Breast epithelium (tissue), 4 donors: ENCODE data around the gene ATXN10. TPM values are rescaled to one million over a fixed set of nuclear protein-coding genes. Genes with fewer than 3 reads are reported as not detected.
"Not testable (repeated sequence)": the region's sequence is repeated elsewhere in the genome, so short reads cannot be mapped to it uniquely, and the experiment has no call there.

Source experiments
- DNase-seq, 2 donors: peaks; one replicate each; pipeline ENCODE4 v3.0.0-alpha.2; 2019; ENCODE audit warnings: low spot score in 2 of 2
- H3K27ac ChIP-seq, 2 donors: fragments of 200-600 bp; sonication (generic) in 1 of 2; one replicate each; pipeline ENCODE4 v1.5.1; 2016 to 2019; ENCODE audit warnings: mild to moderate bottlenecking in 1 of 2
- H3K27me3 ChIP-seq, 2 donors: fragments of 200-600 bp; sonication (generic) in 1 of 2; one replicate each; pipeline versions ENCODE4 v1.5.1 to v1.6.0; 2017 to 2019; ENCODE audit warnings: control low read depth in 1 of 2, mild to moderate bottlenecking in 1 of 2
- H3K36me3 ChIP-seq: fragments of 200-600 bp; one replicate; pipeline ENCODE4 v1.5.1; 2019
- H3K4me1 ChIP-seq, 2 donors: fragments of 200-600 bp; sonication (generic); one replicate each; pipeline ENCODE4 v1.5.1; 2016 to 2019; ENCODE audit warnings: control low read depth in 1 of 2
- H3K4me3 ChIP-seq, 3 donors: fragments of 200-600 bp; sonication (generic); 1 replicate in 2 of 3; 2 replicates in 1 of 3; pipeline ENCODE4 v1.5.1; 2016 to 2019; ENCODE audit warnings: mild to moderate bottlenecking in 3 of 3, moderate library complexity in 2 of 3
- H3K9me3 ChIP-seq, 2 donors: fragments of 200-600 bp; sonication (generic) in 1 of 2; one replicate each; pipeline ENCODE4 v1.5.1; 2016 to 2019; ENCODE audit warnings: control low read depth in 1 of 2
- CTCF ChIP-seq, 3 donors: fragments of 450-650 bp; IDR thresholded peaks; one replicate each; pipeline ENCODE4 v1.5.1; 2016 to 2017; ENCODE audit warnings: antibody characterized with exemption in 3 of 3, mild to moderate bottlenecking in 3 of 3, moderate library complexity in 3 of 3
- POLR2A ChIP-seq: fragments of 450-650 bp; IDR thresholded peaks from one replicate; pipeline ENCODE4 v1.6.1; 2016; ENCODE audit warnings: antibody characterized with exemption, mild to moderate bottlenecking, moderate library complexity
- POLR2AphosphoS5 ChIP-seq, 3 donors: sonication (generic); formaldehyde crosslinking; IDR thresholded peaks; one replicate each; pipeline ENCODE4 v1.6.1; 2017; ENCODE audit warnings: antibody characterized with exemption in 3 of 3
- intact Hi-C: fragments of 100-400 bp; cut with DNase I; formaldehyde crosslinking; loops from one replicate; pipeline ENCODE4 v1.15.1; 2023; ENCODE audit warnings: low total_unique reads
- total RNA-seq, 3 donors: library from RNA; depleted of rRNA; stranded (reverse); fragments of >200 nt; gene quantifications; one replicate each; pipeline ENCODE4 v1.1.0, GENCODE V29; 2016

ATXN10 gene
- total RNA-seq, 3 donors from 2014 or later: 78.6 to 145 (median 138) TPM

- DNase-seq: no peak
- Histone ChIP-seq H3K27me3 (no peaks in the 10 kb centered on the region), H3K27ac (no peak overlapping the region), H3K4me1 (no peaks in the 10 kb centered on the region), H3K36me3 (no peaks in the 10 kb centered on the region), H3K4me3 (no peak overlapping the region), H3K9me3 (no peaks in the 10 kb centered on the region)
- TF ChIP-seq CTCF (IDR thresholded peaks at IDR 0.05) (no peak), POLR2AphosphoS5 (IDR thresholded peaks at IDR 0.05) (no peak), POLR2A (no peak)
- intact Hi-C loops: no loop called here
Observed at GRCh38 chr22:45788522-45788921, 116.9 kb downstream of the ATXN10 start.

- no peaks in the 10 kb centered on the region for H3K4me1 ChIP-seq
- H3K27ac ChIP-seq: no peak overlapping the region
- intact Hi-C loops: loop anchor here (1.0 kb wide), 1 partner anchor 9 kb away; no protein-coding TSS in a partner anchor
- no peak overlapping the region for H3K4me3 ChIP-seq
- peaks cover 5 to 6% of the 10 kb centered on the region in 2 donors for H3K9me3 ChIP-seq
- no peak for TF ChIP-seq POLR2AphosphoS5 (IDR thresholded peaks at IDR 0.05)
- no peak for TF ChIP-seq POLR2A
- TF ChIP-seq CTCF (IDR thresholded peaks at IDR 0.05): no peak
- DNase-seq: no peak
- no peaks in the 10 kb centered on the region for H3K27me3 ChIP-seq
- no peaks in the 10 kb centered on the region for H3K36me3 ChIP-seq
Observed at GRCh38 chr22:45790401-45790800, 118.8 kb downstream of the ATXN10 start.

GRCh38 chr22:45793161-45793560 is 121.5 kb downstream of the ATXN10 start:
- Histone ChIP-seq H3K4me1 (no peaks in the 10 kb centered on the region), H3K4me3 (no peak overlapping the region), H3K27me3 (no peaks in the 10 kb centered on the region), H3K36me3 (no peaks in the 10 kb centered on the region), H3K9me3 (peaks cover 17 to 24% of the 10 kb centered on the region in 2 donors), H3K27ac (no peak overlapping the region)
- intact Hi-C loops: no loop called here
- TF ChIP-seq POLR2A (no peak), CTCF (IDR thresholded peaks at IDR 0.05) (no peak), POLR2AphosphoS5 (IDR thresholded peaks at IDR 0.05) (no peak)
- no peak for DNase-seq

GRCh38 chr22:45793892-45794291 is 122.3 kb downstream of the ATXN10 start:
- no peak overlapping the region for H3K4me3 ChIP-seq
- H3K9me3 ChIP-seq: peaks cover 17 to 24% of the 10 kb centered on the region in 2 donors
- no peaks in the 10 kb centered on the region for H3K27me3 ChIP-seq
- DNase-seq: no peak
- intact Hi-C loops: no loop called here
- TF ChIP-seq CTCF (IDR thresholded peaks at IDR 0.05) (no peak), POLR2AphosphoS5 (IDR thresholded peaks at IDR 0.05) (no peak), POLR2A (no peak)
- no peak overlapping the region for H3K27ac ChIP-seq
- H3K4me1 ChIP-seq: no peaks in the 10 kb centered on the region
- no peaks in the 10 kb centered on the region for H3K36me3 ChIP-seq

GRCh38 chr22:45796009-45796408 is 124.4 kb downstream of the ATXN10 start:
- H3K36me3 ChIP-seq, H3K4me1 ChIP-seq, DNase-seq, H3K27ac ChIP-seq, H3K4me3 ChIP-seq, H3K27me3 ChIP-seq, intact Hi-C loops: not testable (repeated sequence)
- peaks cover 17 to 24% of the 10 kb centered on the region in 2 donors for H3K9me3 ChIP-seq

GRCh38 chr22:45799291-45799690 is 127.7 kb downstream of the ATXN10 start:
- TF ChIP-seq CTCF (IDR thresholded peaks at IDR 0.05) (no peak), POLR2AphosphoS5 (IDR thresholded peaks at IDR 0.05) (no peak), POLR2A (no peak)
- no peaks in the 10 kb centered on the region for H3K27me3 ChIP-seq
- no peak for DNase-seq
- intact Hi-C loops: loop anchor here (1.0 kb wide), 1 partner anchor 9 kb away; no protein-coding TSS in a partner anchor
- no peak overlapping the region for H3K27ac ChIP-seq
- H3K36me3 ChIP-seq: no peaks in the 10 kb centered on the region
- peaks cover 17 to 24% of the 10 kb centered on the region in 2 donors for H3K9me3 ChIP-seq
- no peak overlapping the region for H3K4me3 ChIP-seq
- H3K4me1 ChIP-seq: no peaks in the 10 kb centered on the region
